Measurements from ENCODE around the gene MIDN.

- TF ChIP-seq, protein P1, sequence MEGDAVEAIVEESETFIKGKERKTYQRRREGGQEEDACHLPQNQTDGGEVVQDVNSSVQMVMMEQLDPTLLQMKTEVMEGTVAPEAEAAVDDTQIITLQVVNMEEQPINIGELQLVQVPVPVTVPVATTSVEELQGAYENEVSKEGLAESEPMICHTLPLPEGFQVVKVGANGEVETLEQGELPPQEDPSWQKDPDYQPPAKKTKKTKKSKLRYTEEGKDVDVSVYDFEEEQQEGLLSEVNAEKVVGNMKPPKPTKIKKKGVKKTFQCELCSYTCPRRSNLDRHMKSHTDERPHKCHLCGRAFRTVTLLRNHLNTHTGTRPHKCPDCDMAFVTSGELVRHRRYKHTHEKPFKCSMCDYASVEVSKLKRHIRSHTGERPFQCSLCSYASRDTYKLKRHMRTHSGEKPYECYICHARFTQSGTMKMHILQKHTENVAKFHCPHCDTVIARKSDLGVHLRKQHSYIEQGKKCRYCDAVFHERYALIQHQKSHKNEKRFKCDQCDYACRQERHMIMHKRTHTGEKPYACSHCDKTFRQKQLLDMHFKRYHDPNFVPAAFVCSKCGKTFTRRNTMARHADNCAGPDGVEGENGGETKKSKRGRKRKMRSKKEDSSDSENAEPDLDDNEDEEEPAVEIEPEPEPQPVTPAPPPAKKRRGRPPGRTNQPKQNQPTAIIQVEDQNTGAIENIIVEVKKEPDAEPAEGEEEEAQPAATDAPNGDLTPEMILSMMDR (IDR thresholded peaks at IDR 0.05; ENCODE audit: poor library complexity, severe bottlenecking): no peak
- TF ChIP-seq EZH2 (IDR thresholded peaks at IDR 0.05; ENCODE audit: borderline replicate concordance, insufficient read depth, low read length, poor library complexity, severe bottlenecking) (no peak), SMC3 (conservative IDR thresholded peaks at IDR 0.05; ENCODE audit: poor library complexity) (no peak), TAF1 (IDR thresholded peaks at IDR 0.05; ENCODE audit: low read depth) (no peak), REST (IDR thresholded peaks at IDR 0.05; ENCODE audit: borderline replicate concordance) (no peak), MXI1 (conservative IDR thresholded peaks at IDR 0.05; ENCODE audit: poor library complexity, severe bottlenecking) (no peak), POLR2AphosphoS5 (IDR thresholded peaks at IDR 0.05) (no peak), RAD21 (conservative IDR thresholded peaks at IDR 0.05) (no peak)
Observed at GRCh38 chr19:1199531-1199930, 48.9 kb upstream of the MIDN start.
